Stimulated activated CD8-positive, alpha-beta memory T cell treated with anti-CD3 and anti-CD28 coated beads, Interleukin-12 subunit alpha, Interleukin-12 subunit beta, amount 100 ng/mL, for 4 hours (primary cell): ENCODE measurements around the gene PTBP1.

ENCODE experiments used
- DNase-seq: peaks from one replicate; pipeline ENCODE4 v3.0.0-alpha.2; 2020; ENCODE audit warnings: low read depth

PTBP1 gene

GRCh38 chr19:772730-773436 is 24.4 kb upstream of the PTBP1 start:
- DNase-seq = no peak

GRCh38 chr19:776549-776948 is 20.7 kb upstream of the PTBP1 start:
- DNase-seq = no peak

DNA sequence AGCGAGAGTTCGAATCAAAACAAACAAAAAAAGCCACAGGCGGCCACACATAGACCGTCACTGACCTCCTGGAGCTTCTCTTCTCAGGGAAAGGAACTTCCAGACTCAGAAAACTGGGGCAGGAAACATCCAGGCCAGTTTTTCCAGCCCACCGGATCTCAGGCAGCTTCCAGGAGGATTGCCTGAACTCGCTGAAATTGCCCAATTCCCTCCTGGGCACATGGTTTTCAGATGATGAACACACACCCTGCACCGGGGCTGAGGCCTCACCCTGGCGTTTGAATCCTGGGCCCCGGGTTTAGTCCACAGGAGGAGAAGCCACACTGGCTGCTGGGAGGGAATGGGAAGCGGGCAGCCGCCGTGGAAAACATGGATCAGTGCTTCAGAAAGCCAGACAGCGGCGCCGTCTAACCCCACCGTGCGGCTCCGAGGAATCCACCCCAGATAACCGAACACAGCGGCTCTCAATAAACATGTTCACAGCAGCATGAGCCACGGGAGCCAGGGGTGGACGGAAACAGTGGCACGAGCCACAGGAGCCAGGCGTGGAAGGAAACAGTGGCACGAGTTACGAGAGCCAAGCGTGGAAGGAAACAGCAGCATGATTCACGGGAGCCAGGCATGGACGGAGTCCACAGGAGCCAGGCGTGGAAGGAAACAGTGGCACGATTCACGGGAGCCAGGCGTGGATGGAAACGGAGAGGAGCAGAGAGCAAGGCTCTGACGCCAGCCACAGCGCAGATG is 18.2 kb upstream of the PTBP1 start:
- DNase-seq = no peak

DNA sequence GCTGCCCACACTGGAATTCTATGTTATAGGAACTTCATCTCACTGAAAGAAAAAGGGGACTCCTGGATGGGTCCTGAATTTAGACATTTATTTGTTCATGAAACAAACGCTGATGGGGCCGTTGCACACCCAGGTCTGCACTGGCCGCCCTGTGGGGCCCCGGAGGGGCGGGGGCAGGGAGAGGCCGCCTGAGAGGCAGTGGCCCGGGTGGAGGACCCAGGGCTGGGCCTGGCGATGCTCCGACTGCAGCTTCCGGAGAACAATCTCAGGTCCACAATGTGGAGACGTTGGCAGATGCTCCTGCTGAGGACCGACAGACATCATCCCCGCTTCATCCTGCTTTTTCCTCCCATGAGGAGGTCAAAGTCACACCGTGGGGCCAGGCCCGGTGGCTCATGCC is 16.3 kb upstream of the PTBP1 start:
- no peak for DNase-seq

DNA sequence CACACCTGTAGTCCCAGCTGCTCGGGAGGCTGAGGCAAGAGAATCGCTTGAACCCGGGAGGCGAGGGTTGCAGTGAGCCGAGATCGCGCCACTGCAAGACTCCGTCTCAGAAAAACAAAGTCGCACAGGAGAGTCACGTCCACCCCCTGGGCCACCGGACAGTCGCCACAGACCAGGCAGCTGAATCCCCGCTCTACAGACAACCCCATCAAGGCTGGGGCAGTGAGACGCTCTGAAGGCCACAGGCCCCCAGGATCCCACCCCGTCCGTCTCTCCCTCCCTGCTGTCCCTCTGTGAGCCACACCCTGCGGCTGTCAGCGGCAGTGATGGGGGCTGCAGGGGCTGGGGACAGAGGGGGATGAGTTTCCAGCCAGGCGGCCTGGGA is 15.5 kb upstream of the PTBP1 start:
- no peak for DNase-seq

DNA sequence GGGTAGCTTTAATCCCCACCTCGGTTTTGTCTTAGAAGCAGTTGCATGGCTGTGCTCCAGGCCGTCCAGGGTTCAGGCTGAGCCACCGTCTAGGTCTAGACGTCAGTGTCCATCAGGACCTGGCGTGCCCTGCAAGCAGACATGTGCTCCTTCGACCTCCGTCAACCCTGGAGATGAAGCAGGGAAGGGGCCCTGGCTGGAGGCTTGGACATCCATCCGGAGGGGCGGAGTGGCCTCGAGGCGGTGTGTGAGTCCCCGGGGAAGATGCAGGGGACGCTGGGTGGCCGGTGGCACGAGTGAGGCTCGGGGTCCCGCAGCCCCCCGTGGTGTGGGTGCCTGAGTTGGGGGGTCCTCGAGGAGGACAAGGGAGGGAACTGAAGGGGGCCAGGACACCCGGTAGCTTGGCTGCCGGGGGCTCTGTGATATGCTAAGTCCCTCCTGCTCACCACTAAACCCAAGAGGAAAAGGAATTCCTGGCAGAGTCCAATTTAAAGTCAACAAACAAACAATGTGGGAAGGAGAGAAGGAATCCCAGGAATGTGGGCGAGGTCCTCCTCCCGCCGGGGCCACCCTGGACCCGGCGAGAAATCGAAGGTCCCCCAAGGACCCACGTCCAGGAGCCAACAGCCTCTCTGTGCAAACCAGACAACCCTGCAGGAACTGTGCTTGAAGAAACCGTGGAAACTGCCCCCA is 14.9 kb upstream of the PTBP1 start:
- no peak for DNase-seq

GRCh38 chr19:782878-783668 is 14.2 kb upstream of the PTBP1 start:
- no peak for DNase-seq

GRCh38 chr19:784541-784940 is 12.7 kb upstream of the PTBP1 start:
- no peak for DNase-seq

DNA sequence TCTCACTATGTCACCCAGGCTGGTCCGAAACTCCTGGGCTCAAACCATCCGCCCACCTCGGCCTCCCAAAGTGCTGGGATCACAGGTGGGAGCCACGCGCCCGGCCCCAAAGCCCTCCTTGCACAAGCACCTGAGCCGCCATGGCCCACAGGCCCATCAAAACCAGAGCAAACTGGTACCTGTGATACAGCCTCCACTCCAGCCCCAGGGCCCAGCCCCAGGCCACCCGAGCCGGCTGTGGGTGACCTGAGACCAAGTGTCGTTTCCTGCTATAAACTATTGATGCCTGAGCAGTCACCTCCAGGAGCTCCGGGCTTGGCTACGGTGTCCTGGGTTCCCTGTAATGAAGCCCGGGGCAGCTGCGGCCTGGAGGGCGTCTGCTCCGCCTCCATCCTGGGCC is 9.7 kb upstream of the PTBP1 start:
- DNase-seq = no peak

GRCh38 chr19:788686-788982 is 8.6 kb upstream of the PTBP1 start:
- DNase-seq = no peak

DNA sequence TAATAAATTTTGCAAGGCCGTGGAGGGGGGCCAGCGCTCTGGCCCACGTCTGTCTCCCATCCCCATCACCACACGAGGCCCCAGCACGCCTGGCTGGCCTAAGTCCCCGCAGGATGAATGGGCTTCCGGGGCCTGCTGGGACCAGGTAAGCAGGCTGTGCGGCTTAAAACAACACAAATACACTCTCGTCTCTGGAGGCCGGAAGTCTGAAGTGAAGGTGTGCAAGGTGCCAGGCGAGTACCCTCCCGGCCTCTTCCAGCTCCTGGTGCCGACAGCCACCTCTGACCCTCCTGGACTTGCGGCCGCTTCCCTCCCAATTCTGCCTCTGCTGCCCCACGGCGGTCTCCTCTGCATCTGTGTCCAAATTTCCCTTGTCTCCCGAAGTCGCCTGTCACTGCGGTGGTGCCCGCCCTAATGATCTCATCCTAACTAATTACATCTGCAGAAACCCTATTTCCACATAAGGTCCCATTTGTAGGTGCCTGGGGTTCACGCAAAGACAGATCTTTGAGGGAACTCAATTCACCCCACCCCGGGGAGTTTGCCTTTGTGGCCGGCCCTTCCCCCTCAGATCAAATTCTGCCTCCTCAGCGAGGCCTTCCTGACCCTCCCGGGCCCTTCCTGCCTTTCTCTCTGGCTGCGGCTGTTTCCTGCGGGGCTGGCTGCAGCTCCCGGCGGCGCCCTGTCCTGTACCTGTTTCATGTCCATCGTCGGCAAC is 8.1 kb upstream of the PTBP1 start:
- DNase-seq = no peak

GRCh38 chr19:789701-790060 is 7.6 kb upstream of the PTBP1 start:
- no peak for DNase-seq

GRCh38 chr19:791007-791566 is 6.2 kb upstream of the PTBP1 start:
- no peak for DNase-seq

DNA sequence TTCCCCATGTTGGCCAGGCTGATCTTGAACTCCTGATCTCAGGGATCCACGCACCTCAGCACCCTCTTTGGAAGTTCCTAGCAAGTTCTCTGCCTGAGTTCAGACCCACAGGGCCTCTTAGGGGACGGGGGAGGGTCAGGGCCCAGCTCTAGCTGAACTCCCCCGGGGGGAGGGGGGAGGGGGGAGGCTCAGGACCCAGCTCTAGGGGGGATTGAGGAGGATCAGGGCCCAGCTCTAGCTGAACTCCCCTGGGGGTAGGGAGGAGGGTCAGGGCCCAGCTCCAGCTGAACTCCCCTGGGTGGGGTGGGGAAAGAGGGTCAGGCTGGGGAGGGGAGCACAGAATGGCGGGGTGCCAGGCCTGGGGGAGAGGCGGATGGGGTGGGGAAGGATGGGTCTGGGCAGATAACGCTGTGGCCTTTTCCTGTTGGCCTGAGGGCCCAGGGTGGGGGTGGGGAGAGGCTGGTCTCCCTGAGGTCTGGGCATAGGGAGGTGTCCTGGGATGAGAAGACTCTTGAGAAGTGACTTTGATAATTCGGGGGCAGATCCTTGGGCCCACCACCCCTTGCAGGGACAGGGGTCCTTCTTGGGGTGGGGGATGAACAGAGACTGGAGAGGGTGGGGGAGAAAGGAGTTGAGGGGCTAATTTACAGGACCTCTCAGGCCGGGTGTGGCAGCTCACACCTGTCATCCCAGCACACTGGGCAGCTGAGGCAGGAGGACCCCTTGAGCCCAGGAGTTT is 5.5 kb upstream of the PTBP1 start:
- DNase-seq = no peak

DNA sequence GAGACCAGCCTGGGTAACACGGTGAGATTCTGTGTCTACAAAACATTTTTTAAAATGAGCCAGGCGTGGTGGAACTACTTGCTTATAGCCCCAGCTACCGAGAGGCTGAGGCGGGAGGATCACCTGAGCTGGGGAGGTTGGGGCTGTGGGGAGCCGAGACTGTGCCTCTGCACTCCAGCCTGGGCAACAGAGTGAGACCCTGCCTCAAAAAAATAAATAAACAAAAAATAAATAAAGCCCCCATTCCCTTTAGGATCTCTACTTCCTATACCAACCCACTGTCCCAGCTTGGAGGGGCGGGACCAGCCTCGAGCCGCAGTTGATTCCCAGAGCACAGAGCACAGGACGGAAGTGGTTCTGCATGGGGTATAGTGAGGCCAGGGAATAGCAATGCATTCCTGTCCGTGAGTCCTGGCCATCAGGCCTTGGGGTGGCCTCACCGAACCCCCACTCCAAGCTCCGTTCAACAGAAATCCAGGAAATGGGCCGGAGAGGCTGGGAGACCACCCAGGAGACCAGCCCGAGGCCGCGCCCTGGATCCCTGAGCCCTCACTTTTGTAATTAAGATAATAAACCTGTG is 4.9 kb upstream of the PTBP1 start:
- no peak for DNase-seq

- no peak for DNase-seq
Measured at GRCh38 chr19:793806-794205, 3.4 kb upstream of the PTBP1 start.

GRCh38 chr19:795073-795611 is 2.1 kb upstream of the PTBP1 start:
- no peak for DNase-seq

- no peak for DNase-seq
Measured at GRCh38 chr19:795691-796581, 1.3 kb upstream of the PTBP1 start.
